SW480 (cell line): ENCODE measurements around the gene HDAC10.

Experiments used
- DNase-seq: peaks from one replicate; pipeline ENCODE4 v3.0.0-alpha.2; 2016; ENCODE audit warnings: low spot score

Gene HDAC10, protein sequence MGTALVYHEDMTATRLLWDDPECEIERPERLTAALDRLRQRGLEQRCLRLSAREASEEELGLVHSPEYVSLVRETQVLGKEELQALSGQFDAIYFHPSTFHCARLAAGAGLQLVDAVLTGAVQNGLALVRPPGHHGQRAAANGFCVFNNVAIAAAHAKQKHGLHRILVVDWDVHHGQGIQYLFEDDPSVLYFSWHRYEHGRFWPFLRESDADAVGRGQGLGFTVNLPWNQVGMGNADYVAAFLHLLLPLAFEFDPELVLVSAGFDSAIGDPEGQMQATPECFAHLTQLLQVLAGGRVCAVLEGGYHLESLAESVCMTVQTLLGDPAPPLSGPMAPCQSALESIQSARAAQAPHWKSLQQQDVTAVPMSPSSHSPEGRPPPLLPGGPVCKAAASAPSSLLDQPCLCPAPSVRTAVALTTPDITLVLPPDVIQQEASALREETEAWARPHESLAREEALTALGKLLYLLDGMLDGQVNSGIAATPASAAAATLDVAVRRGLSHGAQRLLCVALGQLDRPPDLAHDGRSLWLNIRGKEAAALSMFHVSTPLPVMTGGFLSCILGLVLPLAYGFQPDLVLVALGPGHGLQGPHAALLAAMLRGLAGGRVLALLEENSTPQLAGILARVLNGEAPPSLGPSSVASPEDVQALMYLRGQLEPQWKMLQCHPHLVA

DNA sequence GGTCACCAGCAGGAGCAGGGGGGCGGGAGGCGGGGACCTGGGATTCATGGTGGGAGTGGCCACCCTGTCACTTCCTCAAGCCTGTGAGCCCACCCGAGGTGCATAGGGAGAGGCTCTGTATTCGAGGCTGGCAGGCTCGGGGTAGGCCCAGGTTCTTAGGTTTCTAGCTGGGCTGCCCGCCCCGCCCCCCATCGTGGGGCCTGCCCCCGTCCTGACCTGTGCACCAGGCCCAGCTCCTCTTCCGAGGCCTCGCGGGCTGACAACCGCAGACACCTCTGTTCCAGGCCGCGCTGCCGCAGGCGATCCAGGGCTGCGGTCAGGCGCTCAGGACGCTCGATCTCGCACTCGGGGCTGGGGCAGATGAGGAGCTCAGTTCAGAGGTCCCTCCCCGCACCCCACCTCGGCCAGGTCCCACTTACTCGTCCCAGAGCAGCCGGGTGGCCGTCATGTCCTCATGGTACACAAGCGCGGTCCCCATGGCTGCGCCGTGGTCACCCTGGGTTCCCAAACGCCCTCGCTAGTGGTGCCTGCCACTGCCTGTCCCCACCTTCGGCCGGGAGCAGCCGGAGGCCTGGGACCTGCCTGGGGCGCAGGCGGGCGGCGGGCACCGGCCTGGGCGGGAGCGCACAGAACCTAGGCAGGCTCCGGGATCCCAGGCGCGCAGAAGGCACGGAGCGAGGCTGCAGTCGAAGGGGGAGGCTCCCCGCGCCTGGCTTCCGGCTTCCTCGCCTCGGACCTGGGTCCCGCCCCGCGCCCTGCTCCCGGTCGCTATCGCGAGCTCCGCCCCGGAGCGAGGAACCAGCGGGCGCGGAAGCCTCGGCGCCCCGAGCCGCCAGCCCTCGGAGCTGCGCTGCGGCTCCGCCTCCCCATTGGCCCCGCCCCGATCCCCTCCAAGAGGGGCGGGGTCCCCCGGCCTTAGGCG is at the start of gene HDAC10:
TSS of gene HDAC10 (minus strand) at position 711 of the 922 bp plus-strand sequence. CDS start at position 478, 233 bp downstream.
- DNase-seq: peak; percentile 72

DNA sequence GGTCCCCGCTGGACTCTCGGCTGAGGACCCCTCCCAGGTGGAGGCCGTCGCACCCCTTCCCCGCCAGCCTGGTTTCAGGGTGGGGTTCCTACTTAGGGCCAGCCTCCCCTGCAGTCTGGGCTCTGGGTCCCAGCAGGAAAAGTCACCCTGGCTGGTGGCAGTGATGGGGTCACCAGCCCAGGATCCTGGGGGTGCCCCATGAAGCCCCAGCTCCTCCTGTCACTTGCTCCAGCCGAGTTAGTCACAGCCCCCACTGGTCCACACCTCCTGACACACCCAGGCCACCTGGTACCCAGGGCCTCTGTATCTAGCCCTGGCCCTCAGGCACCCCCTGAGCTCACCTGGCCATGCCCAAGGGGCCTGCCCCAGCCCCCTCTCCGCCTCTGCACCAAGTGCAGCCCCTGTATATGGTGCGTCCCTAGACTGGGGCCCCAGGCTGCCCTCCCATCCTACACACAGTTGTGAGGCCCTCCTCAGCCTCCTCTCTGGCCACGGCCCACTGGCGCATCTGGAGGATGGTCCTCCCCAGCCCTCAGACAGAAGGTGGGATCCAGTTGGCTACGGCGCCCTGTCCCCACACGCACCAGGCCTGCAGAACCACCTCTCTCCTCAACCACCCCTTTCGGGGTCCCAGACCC is 49.7 kb upstream of the HDAC10 start:
- no peak for DNase-seq

DNA sequence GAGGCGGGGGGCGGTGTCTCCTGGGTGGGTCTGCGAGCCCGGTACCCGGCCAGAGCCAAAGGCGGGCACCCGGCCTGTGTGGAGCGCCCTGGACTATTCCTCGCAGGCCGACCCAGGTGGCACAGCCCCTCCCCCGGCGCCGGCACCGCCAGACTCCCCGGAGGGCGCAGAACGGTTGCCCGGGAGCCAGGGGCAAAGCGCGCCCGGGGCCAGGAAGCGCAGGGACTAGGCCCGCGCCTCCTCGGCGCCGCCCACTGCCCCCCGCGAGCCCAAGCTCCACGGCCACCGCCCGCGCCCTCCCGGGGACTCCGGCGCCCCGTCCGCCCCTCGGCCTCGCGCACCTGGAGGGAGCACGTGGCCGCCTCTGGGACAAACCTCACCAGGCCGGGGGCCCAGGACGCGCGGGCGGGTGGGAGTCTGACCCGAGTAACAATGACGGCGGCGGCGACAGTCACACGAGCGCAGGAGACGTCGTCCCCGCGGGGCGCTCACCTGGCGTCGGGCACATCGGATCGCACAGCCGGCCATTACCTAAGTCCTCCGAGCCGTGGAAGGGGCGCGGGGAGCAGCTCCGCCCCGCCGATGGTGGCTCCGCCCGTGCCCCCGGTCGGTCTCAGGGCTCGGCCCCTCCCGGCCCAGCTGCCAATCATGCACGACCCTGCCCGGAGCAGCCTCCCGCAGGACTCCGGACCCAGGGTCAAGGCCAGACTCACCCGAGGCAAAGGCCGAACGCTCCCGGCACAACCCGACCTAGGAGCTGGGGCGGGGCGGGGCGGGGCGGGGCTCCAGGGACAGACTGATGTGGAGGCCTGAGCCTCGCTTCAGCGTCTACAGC is 48.9 kb upstream of the HDAC10 start:
- DNase-seq: peak; percentile 36

DNA sequence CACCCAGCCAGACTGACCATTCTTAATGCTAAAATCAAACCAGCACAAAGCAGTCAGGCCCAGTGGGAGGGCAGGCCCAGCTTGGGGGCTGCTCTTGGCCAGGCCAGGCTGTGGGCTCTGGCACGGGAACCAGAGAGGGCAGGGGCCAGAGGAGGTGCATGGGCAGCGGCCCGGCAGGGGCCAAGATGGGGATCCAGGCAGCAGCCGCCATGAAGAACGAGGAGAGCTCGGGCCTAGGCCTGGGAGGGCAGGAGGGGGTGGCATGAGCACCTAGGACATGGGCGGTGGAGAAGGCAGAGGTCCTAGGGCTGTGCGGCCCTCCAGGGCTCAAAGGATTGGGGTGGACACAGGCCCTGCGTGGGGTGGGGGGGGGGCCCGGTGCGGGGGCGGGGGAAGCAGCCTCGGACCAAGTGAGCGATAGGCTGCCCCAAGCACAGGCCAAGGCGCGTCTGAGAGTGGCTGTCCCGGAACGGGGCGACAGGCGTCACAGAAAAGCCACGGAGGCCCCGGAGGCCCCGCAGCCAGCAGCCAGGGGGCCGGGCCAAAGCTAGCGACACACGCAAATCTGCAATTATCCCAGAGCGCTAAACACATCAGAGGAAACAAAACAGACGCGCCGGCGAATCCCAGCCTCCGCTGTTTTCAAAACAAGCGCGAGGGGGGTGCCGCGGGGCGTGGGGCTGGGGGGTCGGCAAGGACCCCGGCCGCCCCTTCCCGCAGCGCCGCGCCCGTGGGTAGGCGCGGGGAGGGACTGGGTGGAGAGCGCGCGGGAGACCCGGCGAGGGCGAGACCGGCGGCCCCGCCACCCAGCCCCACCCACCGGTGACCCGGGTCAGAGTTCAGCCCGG is 48.1 kb upstream of the HDAC10 start:
- peak; percentile 55 for DNase-seq

DNA sequence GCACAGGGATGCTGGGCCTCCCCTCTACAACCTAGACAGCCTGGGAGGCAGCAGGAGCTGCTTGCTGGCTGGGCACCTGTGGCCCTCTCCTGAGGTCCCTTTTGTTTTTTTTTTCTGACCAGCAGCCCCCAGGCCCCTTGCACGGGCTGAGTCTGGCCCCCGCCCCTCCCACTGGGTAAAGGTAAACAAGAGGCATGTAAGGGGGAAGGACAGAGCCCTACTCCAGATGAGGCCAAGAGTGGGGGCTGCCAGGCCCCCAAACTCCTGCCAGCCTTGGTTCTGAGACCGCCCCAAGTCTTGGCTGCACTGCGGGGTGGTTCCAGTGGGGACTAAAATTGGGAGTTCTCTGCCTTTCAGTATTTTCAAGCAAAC is 47.2 kb upstream of the HDAC10 start:
- no peak for DNase-seq

DNA sequence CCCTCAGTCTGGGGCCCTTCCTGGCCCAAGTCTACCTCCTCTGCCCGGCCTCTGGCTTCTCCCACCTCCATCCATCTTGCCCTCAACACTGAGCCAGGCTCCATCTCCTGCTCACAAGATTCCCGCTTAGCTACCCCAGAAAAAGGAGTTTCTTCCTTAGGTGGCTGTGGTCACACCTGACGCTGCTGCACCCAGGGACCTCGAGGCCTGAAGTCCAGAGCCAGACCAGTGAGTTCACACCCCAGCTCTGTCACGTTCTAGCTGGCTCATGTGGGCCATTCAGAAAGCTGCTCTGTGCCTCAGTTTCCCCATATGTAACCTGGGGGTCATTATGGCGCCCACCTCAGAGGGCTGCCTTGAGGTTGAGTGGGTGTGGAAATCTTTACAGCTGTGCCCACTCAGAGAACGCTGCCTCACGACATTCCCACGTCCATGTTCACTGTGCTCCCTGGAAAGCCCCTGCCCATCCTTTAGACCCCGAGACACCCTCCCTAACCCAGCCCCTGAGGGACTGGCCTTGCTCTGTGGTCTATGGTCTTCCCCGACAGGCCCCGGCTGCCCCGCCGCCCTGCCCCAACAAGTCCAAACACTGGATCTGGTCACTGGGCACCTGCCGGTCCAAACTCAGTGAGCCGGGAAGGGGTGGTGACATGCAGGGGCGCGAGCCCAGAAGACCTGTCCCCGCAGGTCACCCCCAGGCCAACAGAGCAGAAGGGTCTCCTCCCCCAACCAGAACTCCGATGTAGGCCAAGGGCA is 46.6 kb upstream of the HDAC10 start:
- no peak for DNase-seq

DNA sequence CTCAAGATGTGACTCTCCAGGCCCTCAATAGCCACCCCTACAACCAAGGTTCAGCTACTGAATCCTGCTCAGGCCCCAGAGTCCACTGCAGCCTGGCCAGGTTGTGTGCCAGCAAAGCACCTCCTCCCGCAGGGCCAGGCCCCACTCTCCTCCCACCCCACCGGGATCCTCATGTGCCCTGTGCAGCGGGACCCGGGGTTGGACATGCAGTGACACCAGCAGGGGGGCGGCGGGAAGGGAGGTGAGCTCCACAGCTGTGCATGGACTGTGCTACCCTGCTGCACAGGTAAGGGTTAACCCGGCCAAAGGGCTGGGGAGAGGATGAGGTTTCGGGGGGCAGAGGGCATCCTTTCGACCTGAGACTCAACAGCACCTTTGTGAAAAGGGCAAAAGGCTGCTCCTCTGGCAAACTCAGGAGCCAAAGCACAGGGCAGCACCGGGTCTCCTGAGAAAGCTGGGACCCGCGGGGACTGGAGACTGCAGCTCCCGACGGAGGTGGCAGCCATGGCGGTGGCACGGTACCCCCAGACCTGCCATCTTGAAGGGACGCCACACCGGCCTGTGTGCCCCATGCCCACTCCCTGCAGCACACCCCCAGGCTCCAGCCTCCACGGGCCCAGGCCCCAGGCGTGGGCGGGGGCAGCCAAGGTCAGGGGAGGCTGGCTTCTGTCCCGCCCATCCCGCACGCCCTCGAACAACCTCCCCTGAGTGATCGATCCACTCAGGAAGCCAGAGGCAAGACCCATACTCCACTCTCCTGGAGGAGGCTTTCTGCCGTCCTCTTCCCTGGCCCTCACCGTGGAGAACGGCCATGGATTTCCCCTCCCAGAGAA is 45.8 kb upstream of the HDAC10 start:
- no peak for DNase-seq

DNA sequence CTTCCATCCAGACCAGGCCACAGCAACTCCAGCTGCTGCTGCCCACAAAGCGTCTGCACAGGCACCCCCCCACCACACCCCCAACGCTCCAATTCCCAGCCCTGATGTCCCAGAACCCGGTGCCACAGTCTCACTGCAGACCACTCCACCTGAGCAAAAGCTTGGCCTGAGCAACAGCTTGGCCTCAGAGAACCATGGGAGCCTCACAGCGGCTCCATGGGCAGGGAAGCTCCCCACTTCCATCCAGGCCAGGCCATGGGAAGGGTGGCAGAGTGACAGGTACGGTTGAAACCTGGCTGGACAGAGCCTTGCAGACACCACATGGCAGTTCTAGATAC is 43.2 kb upstream of the HDAC10 start:
- DNase-seq: no peak

DNA sequence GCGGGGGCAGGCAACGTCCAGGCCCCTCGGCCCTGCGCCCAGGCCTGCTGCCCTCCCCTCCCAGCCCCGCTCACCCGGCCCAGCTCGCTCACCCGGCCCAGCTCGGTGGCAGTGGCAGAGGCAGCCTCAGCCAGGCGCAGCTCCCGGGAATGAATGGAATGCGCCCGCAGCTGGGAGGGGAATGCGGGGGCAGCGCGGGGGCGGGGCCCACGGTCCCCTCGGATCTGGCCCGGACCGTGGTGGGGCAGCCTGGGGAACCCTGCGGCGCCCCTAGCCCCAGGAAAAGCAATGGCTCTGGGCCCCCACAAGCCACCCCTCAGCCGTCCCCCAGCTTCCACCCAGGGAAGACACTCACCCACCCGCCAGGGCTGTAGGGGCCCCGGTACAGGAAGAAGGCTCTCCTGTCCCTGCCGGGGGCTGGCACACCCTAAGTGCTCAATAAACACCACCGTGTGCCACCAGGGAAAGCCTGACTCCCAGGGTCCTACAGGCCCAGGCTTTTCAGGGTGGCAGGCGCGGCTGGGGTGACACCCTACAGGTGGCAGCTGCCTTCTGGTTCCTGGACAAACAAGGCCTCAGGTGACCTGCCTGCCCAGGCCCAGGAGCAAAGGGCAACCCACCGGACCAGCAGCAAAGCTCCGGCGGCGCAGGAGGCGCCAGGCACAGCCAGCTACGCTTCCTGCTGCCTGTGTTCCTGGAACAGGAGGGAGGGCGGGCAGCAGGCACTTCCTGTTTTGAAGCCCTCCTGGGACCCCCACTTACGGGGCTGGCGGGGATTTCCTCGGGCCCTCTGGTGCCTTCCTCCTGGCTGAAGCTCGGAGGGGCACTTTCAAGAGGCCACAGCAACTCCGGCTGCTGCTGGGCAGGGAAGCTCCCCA is 42.6 kb upstream of the HDAC10 start:
- DNase-seq: peak; percentile 79

DNA sequence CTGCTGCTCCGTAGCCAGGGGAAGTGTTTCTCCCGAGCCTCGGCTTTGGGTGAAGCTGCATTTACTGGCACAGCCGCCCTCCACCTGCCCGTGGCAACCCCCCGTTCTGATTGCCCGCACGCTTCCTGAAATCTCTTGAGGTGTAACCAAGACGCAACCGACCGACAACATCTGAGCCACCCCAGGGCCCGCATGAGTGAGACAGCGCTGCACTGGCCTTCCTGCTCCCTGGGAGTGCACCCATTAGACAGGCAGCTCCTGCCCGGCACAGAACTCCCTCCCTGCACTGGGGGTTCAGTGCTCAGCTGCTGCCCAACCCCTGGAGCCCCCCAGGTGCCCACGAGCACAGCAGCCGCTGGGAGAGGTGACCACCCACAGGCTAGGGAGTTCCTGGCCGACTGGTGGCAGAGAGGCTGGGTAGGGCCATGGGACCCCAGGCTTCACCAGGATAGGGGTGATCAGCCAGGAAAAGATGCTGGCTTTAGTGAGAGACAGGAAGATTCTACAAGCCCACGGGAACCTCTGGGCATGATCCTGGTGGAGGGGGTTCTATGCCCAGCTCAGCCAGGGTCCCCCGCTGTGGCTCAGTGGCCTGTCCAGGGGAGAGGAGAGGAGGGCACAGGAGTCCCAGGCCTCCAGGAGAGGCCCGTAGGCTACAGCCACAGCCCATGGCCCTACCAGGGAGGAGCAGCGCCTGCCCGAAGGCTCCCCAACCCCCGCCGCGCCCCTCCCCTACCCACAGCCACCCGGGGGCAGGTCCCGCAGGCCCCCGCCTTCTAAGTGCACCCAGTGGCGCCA is 41.8 kb upstream of the HDAC10 start:
- DNase-seq: no peak

DNA sequence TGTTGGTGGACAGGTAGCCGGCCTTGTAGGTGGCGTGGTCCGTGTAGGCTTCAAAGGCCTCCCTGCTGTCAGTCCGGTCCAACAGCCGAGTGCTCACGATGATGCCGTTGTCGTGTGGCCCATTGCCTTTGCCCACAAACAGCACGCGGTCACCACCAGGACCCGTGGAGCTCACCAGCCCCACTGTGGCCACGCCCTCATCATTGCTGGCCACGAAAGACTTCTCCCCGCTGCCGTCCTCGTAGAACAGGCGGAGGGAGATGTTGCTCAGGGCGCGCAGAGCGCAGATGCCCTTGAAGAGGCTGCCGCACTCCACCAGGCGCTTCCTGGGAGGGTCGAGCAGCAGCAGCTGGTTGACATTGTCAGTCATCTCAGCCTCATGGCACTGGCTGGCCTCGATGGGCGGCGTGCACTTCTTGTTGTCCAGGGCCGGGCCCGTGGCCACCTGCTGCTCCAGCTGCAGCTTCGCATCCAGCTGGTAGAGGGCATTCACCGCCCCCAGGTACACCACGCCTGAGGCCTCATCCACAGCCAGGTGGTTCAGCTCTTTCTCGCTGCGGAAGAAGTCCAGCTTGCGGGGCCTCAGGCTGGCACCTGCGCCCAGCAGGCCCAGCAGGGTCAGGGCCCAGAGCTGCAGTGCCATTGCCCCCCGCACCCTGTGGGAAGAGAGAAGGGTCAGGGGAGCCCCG is 39.0 kb upstream of the HDAC10 start:
- DNase-seq: no peak

DNA sequence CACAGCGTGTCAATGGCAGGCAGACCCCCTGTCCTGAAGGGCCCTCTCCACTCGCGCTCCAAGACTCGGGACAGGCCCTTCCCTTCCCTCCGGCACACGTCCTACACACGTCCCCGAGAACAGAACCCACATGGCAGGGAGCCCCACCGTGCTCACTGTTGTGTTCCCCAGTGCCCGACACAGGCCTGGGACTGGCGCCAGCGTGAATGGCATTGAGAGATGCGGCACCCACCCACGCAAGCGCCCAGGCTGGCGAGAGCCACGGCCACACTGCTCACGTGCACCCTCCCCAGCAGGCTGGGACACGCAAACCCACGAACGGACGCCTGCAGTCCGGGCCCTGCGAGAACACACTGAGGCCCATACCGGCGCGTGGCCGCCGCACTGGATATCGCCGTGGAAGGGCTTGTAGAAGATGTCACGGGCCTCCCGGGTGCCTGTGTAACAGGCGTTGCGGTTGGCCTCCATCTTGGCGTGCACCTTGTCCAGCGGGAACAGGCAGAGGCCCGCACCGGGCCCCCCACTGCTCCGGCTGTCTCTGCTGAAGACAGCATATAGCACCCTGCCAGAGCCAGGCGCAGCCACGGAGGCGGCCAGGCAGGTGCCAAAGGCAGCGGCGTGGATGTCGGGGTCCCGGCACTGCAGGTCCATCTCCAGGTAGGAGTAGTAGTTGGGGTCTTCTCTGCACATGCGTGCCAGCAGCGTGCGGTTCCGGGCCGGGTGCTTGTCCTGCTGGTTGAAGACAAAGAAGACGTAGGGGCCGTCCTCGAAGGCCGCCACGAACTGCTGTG is 38.3 kb upstream of the HDAC10 start:
- no peak for DNase-seq

DNA sequence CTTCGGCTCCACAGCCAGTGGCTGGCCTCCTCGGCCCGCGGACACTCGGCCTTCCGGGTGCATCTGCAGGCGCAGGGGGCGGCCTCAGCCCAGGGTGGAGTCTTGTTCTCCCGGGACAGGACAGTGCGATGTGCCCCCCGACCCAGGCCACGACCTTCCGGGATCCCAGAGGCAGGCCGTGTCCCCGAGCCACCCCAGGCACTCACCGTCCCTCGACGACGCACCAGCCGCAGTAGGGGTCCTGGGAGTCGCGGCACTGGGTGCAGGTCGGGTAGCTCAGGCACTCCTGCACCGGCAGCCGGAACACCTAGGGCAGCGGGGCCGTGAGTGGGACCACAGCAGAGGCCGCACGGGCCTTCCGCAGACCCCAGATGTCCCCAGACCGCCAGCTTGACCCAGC is 36.7 kb upstream of the HDAC10 start:
- DNase-seq: no peak

DNA sequence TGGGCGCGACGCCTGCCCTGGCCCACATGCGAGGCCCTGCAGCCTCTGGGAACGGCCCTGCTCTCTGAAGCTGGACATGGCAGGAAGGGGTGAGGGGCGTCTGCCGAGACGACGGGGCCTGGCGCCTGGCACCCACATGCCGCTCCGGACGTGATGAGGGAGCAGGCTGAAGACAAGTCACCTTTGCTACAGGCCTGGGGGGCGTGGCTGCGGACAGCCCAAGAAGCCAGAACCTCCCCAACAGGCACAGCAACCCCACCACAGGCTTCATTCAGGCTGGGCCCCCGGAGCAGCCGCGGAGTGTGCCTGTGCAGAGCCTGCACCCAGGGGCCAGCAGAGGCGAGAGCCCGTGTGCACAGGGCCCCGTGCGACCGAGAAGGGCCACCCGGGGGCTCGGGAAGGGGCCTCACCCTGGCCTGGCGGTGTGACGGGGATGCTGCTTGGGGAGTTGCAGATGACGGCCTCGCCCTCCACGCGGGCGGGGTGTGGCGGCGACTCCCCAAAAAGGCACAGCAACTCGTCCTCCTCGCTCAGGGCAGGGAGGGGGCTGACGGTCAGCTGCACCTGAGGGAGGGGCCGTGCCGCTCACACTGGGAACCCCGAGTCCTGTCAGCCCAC is 35.7 kb upstream of the HDAC10 start:
- no peak for DNase-seq

DNA sequence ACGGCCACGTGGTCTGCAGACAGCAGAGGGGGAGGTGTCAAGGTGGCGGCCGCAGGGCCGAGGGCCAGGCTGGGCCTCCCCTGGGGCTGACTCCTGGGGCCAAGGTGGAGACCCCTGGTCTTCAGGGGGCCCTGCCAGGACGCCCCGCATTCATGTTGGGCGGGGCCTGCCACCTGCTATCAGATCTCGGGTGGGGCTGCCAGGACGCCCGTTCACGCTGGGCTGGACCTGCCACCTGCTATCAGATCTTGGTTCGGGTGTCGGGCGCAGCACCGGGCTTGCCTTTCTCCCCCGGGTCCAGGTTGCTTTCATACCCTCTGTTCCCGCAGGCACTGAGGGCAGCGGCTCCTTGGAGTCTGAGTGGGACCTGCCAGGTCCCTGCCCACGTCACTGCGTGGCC is 35.2 kb upstream of the HDAC10 start:
- no peak for DNase-seq
